NCI-H2196 (cell line): ENCODE data around the gene MIR17HG.
A peak's percentile ranks its signal among the peaks of the same experiment; 100 is the strongest.

Experiments used
- DNase-seq: peaks from one replicate; lab custom pipeline; 2025; ENCODE audit not compliant: unreplicated experiment; lab: John Stamatoyannopoulos, UW

Gene MIR17HG

GRCh38 chr13:91368676-91369440, 21.4 kb downstream of the MIR17HG start:
- DNase-seq: no peak

DNA sequence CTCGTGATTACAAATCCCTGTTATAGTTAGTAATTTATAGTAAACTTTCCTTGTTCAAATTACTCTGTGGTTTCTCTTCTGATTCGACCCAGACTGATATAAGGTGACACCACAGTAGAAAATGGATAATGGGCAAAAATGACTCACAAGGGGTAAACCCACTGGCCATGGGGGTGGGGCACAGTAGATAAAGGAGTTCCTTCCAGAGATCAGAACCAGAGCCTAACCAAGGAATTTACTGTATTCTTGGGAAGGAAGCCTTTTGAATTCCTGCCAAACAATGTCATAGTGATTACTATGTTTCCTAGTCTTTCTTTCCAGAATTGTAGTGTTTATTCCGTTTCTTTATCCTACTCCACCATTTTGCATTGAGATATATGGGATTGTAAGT, 21.9 kb downstream of the MIR17HG start:
- no peak for DNase-seq

- no peak for DNase-seq
Measured at GRCh38 chr13:91370501-91370900, 23.0 kb downstream of the MIR17HG start.

DNA sequence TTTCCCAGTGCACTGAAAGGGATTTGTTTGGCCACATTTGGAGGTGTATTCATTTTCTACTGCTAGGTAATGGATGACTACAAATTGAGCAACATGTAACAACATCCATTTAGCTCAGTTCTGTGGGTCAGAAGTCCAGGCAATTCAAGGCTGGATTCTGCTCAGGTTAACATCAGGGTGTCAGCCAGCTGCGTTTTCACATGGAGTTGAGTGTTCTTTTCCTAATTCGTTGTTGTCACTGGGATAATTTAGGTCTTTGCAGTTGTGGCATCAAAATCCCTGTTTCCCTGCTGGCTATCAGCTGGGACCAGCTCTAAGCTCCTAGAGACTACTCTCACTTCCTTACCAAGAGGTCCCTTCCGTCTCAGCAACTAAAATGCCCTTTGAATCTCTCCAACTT, 25.4 kb downstream of the MIR17HG start:
- DNase-seq: no peak

DNA sequence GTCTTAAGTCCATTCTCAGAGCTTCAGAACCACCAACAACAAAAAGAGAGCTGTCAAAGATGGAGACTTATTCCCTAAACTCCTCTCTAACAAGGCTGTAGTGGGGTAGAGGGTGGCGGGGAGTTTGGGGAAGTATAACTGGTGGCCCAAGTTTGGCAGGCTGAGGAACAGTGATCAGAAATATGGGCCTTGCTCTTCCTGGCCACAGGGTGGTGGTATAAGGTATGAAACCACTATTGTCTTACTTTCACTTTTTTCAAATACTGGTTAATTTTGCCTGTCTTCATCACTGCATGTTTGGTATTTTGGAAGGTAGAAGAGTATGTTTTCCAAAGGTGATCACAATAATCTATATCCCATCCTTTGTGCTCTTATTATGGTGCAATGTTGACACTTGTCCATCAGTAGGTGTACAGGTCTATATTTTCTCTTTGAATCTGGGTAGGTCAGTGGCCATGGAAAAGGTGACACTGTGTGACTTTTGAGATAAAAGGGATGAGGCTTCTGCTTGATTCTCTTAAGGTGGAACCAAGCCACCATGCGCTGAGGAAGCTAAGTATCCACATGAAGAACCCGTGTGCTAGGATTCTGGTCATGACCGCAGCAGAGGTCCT, 27.7 kb downstream of the MIR17HG start:
- DNase-seq: no peak

DNA sequence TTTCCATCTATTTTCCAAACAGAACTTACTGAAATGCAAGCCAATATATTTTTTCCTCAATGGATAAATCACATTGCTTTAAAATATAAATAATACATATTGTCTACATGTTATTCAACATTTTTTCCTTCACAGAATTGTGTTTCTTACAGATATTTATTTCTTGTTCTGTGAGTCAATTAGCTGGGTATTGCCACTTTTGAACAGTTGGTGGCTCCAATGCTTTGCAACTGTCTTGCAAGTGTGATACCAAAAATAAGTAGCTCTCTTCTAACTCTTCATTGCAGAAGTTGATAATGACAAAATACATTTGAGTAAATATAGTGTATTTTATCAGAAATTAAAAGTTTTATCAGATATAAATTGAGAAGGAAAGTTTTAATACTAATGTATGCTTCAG, 33.9 kb downstream of the MIR17HG start:
- DNase-seq: no peak

GRCh38 chr13:91383836-91384235, 36.3 kb downstream of the MIR17HG start:
- DNase-seq: no peak

- DNase-seq: no peak
Measured at GRCh38 chr13:91384896-91385295, 37.4 kb downstream of the MIR17HG start.

DNA sequence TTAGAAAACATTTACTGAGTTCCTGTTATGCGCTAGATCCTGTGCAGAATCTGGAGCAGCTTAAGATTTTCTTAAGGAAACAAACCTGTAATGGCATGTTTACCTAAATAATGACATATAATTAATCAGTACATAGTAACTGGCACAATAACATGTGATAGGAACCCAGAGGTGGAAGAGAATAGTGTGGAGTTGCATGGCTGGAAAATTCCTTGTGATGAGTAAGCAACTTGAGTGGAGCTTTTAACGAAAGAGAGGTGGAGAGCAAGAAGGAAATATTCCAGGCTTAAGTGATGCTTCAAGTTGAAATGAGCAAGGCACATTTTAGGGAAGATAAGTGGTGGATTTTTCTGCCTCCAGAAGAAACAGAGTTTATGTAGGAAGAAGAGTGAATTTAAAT, 41.7 kb downstream of the MIR17HG start:
- no peak for DNase-seq

- no peak for DNase-seq
Measured at GRCh38 chr13:91397595-91397994, 50.1 kb downstream of the MIR17HG start.

DNA sequence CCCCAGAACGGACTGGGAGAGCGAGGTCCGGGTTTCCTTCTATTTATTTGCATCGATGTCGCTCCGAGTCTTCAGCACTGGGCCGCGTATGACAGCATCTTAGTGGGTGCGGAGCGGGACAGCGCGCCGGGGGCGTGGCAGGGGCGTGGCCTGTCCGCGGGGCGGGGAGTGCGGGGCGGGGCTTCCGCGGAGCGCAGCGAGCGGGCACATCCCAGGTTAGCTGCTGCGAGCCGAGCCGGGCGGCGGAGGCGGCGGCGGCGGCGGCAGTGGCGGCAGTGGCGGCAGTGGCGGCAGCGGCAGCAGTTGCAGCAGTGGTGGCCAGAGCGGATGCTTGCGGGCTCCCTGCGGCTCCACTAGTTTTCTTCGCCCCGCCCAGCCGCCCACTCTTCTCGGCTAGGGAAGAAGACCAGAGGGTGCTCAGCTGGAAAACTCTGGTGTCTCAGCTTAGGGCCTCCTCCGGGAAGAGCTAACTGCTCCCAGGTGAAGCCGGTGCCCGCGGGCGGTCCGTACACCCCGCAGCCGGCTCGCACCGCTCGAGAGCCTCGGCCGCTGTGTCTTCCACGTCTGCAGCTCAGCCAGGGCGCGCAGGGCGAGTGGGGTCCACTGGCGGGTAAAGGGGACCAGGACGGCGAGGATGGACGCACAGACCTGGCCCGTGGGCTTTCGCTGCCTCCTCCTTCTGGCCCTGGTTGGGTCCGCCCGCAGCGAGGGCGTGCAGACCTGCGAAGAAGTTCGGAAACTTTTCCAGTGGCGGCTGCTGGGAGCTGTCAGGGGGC, 51.1 kb downstream of the MIR17HG start, which contains the start of gene GPC5:
Gene GPC5, plus strand, starts transcription at position 209 of the 776 bp plus-strand sequence.
- DNase-seq: peak; percentile 17

DNA sequence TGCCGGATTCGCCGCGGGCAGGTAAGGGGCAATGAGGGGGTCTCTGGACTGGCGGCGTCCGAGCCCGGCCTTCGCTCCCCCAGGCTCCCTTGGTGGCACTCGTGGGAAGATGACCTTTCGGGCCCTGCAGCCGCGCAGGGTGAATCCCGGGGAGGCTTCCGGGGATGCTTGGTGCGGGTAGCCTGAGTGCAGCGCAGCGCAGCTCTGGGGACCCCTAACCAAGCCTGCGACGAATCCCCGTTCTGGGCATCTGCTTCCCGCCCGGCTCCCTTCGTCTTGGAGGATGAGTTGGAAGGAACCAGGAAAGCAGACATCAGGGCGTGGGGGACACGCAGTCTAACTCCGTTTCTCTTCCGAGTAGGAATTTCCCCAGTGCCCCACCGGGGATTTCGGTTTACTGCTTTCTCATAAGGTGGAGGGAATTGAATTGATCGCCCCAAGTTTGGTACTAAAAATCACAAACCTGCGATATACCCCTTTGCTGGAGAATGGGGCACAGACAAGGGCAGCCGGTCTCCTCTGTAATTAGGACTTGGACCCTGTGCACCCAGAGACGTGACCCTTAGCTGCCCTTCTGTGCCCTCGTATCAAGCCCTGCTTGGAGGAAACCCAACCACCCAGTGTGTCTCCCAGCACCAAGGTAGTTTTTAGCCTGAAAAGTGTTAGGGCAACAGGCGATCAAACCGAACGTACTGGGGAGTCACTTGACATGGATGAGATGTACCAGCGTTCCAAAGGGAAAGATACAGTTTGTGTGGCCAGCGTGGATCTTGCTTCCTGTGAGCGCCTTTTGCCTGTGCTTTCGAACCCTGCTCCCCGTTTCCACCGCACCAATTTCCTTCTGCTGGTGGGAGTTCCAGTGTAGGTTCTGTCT, 51.9 kb downstream of the MIR17HG start:
- DNase-seq: no peak

DNA sequence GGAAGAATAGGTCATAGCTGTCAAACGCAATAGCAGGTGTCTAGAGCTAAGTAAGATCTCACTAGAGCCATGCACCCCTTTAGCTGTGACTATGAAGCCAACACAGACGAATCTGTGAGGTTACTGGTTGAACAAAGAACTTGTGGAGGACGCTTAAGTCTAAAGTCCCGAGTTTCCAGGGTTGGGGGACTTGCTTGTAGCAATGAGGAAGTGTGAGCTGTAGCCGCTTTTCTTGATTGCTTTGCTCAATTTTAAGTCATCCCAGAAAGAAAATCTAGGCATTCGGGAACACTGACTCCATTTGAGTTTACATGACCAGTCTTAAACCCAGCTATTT, 52.5 kb downstream of the MIR17HG start:
- DNase-seq: no peak

GRCh38 chr13:91400671-91401070, 53.2 kb downstream of the MIR17HG start:
- DNase-seq: no peak

- DNase-seq: no peak
Measured at GRCh38 chr13:91401920-91402319, 54.4 kb downstream of the MIR17HG start.
